ENCODE measurements around the gene VPS29.

DNA sequence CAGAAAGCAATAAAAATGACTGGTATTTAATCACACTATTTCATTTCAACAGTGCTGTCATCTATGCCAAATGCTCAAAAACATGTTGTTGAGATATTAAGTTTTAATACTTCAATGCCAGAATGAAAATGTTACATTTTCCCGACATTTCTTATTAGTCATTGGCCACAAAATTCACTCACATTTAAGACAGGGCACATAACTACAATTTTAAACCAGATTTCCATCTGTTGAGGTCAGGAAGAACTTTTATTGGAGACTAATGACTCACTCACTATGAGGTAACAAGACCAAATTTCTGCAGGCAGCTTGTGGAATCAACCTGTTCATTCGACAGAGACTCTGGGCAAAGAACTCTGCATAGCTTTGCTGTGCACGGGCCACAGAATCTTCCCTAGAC is 44.4 kb upstream of the VPS29 start:
- TF ChIP-seq, protein P1, sequence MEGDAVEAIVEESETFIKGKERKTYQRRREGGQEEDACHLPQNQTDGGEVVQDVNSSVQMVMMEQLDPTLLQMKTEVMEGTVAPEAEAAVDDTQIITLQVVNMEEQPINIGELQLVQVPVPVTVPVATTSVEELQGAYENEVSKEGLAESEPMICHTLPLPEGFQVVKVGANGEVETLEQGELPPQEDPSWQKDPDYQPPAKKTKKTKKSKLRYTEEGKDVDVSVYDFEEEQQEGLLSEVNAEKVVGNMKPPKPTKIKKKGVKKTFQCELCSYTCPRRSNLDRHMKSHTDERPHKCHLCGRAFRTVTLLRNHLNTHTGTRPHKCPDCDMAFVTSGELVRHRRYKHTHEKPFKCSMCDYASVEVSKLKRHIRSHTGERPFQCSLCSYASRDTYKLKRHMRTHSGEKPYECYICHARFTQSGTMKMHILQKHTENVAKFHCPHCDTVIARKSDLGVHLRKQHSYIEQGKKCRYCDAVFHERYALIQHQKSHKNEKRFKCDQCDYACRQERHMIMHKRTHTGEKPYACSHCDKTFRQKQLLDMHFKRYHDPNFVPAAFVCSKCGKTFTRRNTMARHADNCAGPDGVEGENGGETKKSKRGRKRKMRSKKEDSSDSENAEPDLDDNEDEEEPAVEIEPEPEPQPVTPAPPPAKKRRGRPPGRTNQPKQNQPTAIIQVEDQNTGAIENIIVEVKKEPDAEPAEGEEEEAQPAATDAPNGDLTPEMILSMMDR (conservative IDR thresholded peaks at IDR 0.05; ENCODE audit: low read length) = no peak
- no peak for TF ChIP-seq EZH2phosphoT487 (IDR thresholded peaks at IDR 0.05; ENCODE audit: borderline replicate concordance, low read depth, low read length)

Data from OCI-LY7 (cell line).